Uterus (tissue), 4 donors: Measurements from ENCODE around the gene KSR2. TPM values are rescaled to one million over a fixed set of nuclear protein-coding genes. Genes with fewer than 3 reads are reported as not detected.

Source experiments
- DNase-seq, 2 donors: peaks; one replicate each; pipeline ENCODE4 v3.0.0-alpha.2; 2019 to 2020
- H3K27ac ChIP-seq, 2 donors: fragments of 200-600 bp; sonication (generic); 1 replicate in 1 of 2; 2 replicates in 1 of 2; pipeline ENCODE4 v1.5.1; 2016 to 2018
- H3K27me3 ChIP-seq, 2 donors: fragments of 200-600 bp; sonication (generic); one replicate each; pipeline ENCODE4 v1.5.1; 2018 to 2019; ENCODE audit warnings: control low read depth in 1 of 2
- H3K36me3 ChIP-seq, 2 donors: fragments of 200-600 bp; sonication (generic); one replicate each; pipeline ENCODE4 v1.5.1; 2019; ENCODE audit warnings: control low read depth in 1 of 2
- H3K4me1 ChIP-seq, 2 donors: fragments of 200-600 bp; sonication (generic); one replicate each; pipeline ENCODE4 v1.5.1; 2018 to 2019; ENCODE audit warnings: control low read depth in 1 of 2
- H3K4me3 ChIP-seq, 2 donors: fragments of 200-600 bp; sonication (generic); 1 replicate in 1 of 2; 2 replicates in 1 of 2; pipeline ENCODE4 v1.5.1; 2018 to 2019; ENCODE audit warnings: mild to moderate bottlenecking in 1 of 2
- H3K9me3 ChIP-seq, 2 donors: fragments of 200-600 bp; sonication (generic); one replicate each; pipeline ENCODE4 v1.5.1; 2019; ENCODE audit warnings: control low read depth in 1 of 2
- CTCF ChIP-seq, 4 experiments: fragments of 200-600 bp in 2 of 4; fragments of 450-650 bp in 2 of 4; sonication (generic) in 2 of 4; IDR thresholded peaks; one replicate each; pipeline ENCODE4 v1.5.1; 2016 to 2019; ENCODE audit warnings: antibody characterized with exemption in 4 of 4, mild to moderate bottlenecking in 2 of 4, moderate library complexity in 1 of 4
- POLR2A ChIP-seq, 2 donors: fragments of 450-650 bp; IDR thresholded peaks; one replicate each; pipeline ENCODE4 v1.6.1; 2016; ENCODE audit warnings: antibody characterized with exemption in 2 of 2, mild to moderate bottlenecking in 1 of 2, moderate library complexity in 1 of 2
- intact Hi-C: fragments of 100-400 bp; cut with DNase I; formaldehyde crosslinking; loops from one replicate; pipeline ENCODE4 v1.15.1; 2023; ENCODE audit warnings: low total_unique reads
- total RNA-seq, 4 donors: library from RNA; depleted of rRNA in 3 of 4; stranded (reverse); fragments of >200 nt in 3 of 4; gene quantifications; one replicate each; pipeline versions ENCODE4 v1.1.0 to v1.2.4, GENCODE V29; 2014 to 2023
- donor health status: DM: yes; HTN: yes; CAD: no.

KSR2 gene
- total RNA-seq, 4 donors from 2014 or later = 0.03 to 0.28 TPM; not detected in 2

- no peak for DNase-seq
- intact Hi-C loops = no loop called here
- H3K36me3 ChIP-seq = no peaks in the 10 kb centered on the region
- H3K4me3 ChIP-seq = no peak overlapping the region
- TF ChIP-seq POLR2A (IDR thresholded peaks at IDR 0.05) = no peak
- TF ChIP-seq CTCF (IDR thresholded peaks at IDR 0.05) = no peak
- no peaks in the 10 kb centered on the region for H3K27me3 ChIP-seq
- H3K4me1 ChIP-seq = no peaks in the 10 kb centered on the region
- no peaks in the 10 kb centered on the region for H3K9me3 ChIP-seq
- no peak overlapping the region for H3K27ac ChIP-seq
These were observed 423.6 kb downstream of the KSR2 start for GRCh38 chr12:117545216-117545615.

DNA sequence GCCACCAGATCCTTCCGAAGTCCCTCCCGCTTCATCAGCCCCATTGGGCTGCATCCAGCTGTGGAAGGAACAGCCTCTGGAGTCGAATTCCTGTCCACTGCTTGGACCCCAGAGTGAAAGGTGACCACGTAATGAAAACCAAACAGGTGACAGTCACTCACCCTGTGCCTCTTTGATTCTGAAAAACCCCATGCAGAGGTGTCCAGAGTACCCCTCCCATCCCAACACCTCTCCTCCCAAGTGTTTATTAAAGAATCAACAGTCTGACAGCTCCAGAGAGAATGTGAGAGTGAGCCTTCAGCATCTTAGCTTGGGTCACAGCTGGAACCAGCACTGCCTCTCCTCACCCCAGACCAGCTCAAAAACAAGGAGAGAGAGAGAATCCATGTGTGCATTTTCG, 428.8 kb downstream of the KSR2 start:
- no peak for DNase-seq
- H3K36me3 ChIP-seq = no peaks in the 10 kb centered on the region
- no peak overlapping the region for H3K27ac ChIP-seq
- no peaks in the 10 kb centered on the region for H3K9me3 ChIP-seq
- TF ChIP-seq POLR2A (IDR thresholded peaks at IDR 0.05) (no peak), CTCF (IDR thresholded peaks at IDR 0.05) (no peak)
- H3K27me3 ChIP-seq = no peaks in the 10 kb centered on the region
- intact Hi-C loops = no loop called here
- no peak overlapping the region for H3K4me3 ChIP-seq
- H3K4me1 ChIP-seq = no peaks in the 10 kb centered on the region

DNA sequence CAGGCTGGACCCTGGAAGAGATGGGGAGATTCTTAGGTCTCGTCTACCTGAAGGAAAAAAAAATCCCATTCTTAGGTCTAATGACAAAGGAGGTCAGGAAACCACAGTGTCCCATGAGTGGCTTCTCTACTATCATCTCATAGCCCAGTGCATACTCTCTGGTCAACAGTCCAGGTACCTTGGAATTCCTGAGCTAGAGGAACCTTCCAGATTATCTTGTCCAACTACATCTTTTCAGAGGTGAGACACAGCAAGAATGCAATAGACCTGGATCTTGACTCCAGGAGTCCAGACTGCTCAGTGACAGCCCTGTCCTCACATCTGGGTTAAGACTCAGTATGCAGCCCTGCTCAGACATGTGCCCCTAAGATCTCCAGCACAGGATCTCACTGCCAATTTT, 429.9 kb downstream of the KSR2 start:
- H3K27ac ChIP-seq = no peak overlapping the region
- TF ChIP-seq CTCF (IDR thresholded peaks at IDR 0.05) (no peak), POLR2A (IDR thresholded peaks at IDR 0.05) (no peak)
- no peaks in the 10 kb centered on the region for H3K36me3 ChIP-seq
- H3K27me3 ChIP-seq = no peaks in the 10 kb centered on the region
- H3K9me3 ChIP-seq = no peaks in the 10 kb centered on the region
- no peak overlapping the region for H3K4me3 ChIP-seq
- H3K4me1 ChIP-seq = no peaks in the 10 kb centered on the region
- intact Hi-C loops = no loop called here
- no peak for DNase-seq

DNA sequence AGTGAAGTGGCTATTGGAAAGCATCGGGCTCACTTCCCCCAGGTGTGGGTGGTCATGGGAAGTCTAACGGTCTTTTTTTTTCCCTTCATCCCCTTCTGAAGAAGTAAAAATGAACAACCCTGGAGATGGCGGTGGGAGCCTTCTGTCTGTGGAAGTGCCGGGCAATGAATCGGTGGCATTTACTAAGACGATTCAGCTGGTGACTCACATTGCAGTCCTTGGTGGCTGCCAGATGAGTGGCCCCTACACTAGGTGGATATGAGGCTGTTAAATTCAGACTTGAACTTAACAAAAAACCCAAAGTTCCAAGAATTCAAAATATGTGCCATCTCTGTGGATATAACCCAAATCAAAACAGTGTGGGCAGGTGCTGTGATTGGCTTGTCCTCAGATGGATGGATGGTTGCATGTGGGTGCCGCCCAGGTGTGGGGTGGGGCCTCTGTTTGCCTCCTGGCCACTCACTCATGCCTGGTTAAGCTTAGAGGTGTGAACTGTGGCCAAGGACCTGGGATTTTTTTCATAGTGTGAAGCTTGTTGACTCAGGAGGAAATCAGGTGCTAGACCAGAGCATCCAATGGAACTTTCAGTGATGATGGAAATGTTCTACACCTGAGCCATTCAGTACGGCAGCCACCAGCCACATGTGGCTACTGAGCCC, 430.6 kb downstream of the KSR2 start:
- Histone ChIP-seq H3K27me3 (no peaks in the 10 kb centered on the region), H3K4me3 (no peak overlapping the region), H3K27ac (no peak overlapping the region), H3K9me3 (no peaks in the 10 kb centered on the region), H3K4me1 (no peaks in the 10 kb centered on the region), H3K36me3 (no peaks in the 10 kb centered on the region)
- no peak for DNase-seq
- TF ChIP-seq CTCF (IDR thresholded peaks at IDR 0.05) (no peak), POLR2A (IDR thresholded peaks at IDR 0.05) (no peak)
- intact Hi-C loops = no loop called here

DNA sequence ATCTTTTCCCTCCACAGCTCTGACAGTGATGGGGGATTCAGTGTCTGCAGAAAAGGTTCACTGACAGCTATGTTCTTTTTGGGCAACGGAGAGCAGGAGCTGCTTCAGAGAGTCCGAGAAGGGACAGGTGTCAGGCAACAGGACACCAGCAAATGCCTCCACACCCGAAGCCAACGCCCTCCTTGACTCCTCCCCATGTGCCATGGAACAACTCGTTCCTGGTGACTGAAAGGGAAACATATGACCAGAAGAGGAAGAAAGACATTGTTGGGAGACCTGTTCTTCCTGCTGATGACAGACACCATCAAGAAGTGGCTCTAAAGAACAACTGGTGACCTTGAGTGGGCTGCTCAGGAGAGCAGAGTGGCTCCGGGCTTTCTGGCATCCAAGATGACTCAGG, 435.1 kb downstream of the KSR2 start:
- DNase-seq = no peak
- Histone ChIP-seq H3K27me3 (no peaks in the 10 kb centered on the region), H3K4me1 (no peaks in the 10 kb centered on the region), H3K27ac (no peak overlapping the region), H3K36me3 (no peaks in the 10 kb centered on the region), H3K4me3 (no peak overlapping the region), H3K9me3 (no peaks in the 10 kb centered on the region)
- no peak for TF ChIP-seq CTCF (IDR thresholded peaks at IDR 0.05)
- TF ChIP-seq POLR2A (IDR thresholded peaks at IDR 0.05) = no peak
- intact Hi-C loops = no loop called here
